Glomerular visceral epithelial cell (primary cell): Measurements from ENCODE around the gene LIN9.
"Not testable (repeated sequence)": the region's sequence is repeated elsewhere in the genome, so short reads cannot be mapped to it uniquely, and the experiment has no call there.

Source experiments
- DNase-seq: peaks from one replicate; pipeline ENCODE4 v3.0.0-alpha.2; 2016; ENCODE audit errors: extremely low spot score

LIN9 gene

GRCh38 chr1:226215239-226215638, 93.7 kb downstream of the LIN9 start:
- DNase-seq = no peak

- DNase-seq = no peak
Measured at GRCh38 chr1:226212545-226212944, 96.4 kb downstream of the LIN9 start.

GRCh38 chr1:226211181-226211821, 97.7 kb downstream of the LIN9 start:
- DNase-seq = no peak

GRCh38 chr1:226210571-226211176, 98.3 kb downstream of the LIN9 start:
- DNase-seq = no peak

GRCh38 chr1:226209307-226210059, 99.5 kb downstream of the LIN9 start:
- no peak for DNase-seq

- DNase-seq = no peak
Measured at GRCh38 chr1:226207048-226207447, 101.9 kb downstream of the LIN9 start.

- DNase-seq = no peak
Measured at GRCh38 chr1:226204198-226204597, 104.8 kb downstream of the LIN9 start.

GRCh38 chr1:226203655-226204054, 105.3 kb downstream of the LIN9 start:
- no peak for DNase-seq

- DNase-seq = no peak
Measured at GRCh38 chr1:226203240-226203639, 105.7 kb downstream of the LIN9 start.

- DNase-seq = not testable (repeated sequence)
Measured at GRCh38 chr1:226202666-226203065, 106.3 kb downstream of the LIN9 start.

GRCh38 chr1:226202246-226202645, 106.7 kb downstream of the LIN9 start:
- DNase-seq = no peak

- no peak for DNase-seq
Measured at GRCh38 chr1:226201029-226201593, 107.9 kb downstream of the LIN9 start.

GRCh38 chr1:226199971-226200370, 109.0 kb downstream of the LIN9 start:
- no peak for DNase-seq

- no peak for DNase-seq
Measured at GRCh38 chr1:226195144-226195543, 113.8 kb downstream of the LIN9 start.

- DNase-seq = no peak
Measured at GRCh38 chr1:226187380-226187779, 121.6 kb downstream of the LIN9 start.

- no peak for DNase-seq
Measured at GRCh38 chr1:226187019-226187322, 122.0 kb downstream of the LIN9 start.

- peak; percentile 81 for DNase-seq
Measured at GRCh38 chr1:226186124-226187018, 122.6 kb downstream of the LIN9 start, which contains the start of gene ACBD3. ACBD3 (minus strand) TSS chr1:226186741; CDS start chr1:226186675, 66 bp downstream.

- peak; percentile 22 for DNase-seq
Measured at GRCh38 chr1:226185141-226186036, 123.6 kb downstream of the LIN9 start.

- peak; percentile 82 for DNase-seq
Measured at GRCh38 chr1:226181996-226182714, 126.8 kb downstream of the LIN9 start.
